RWPE1 (cell line): ENCODE measurements around the gene ANGEL1.

ENCODE experiments used
- CTCF ChIA-PET: fragments of 350-600 bp; sonication (Branson Sonifier 250); formaldehyde crosslinking; extraction: SDS; loops from one replicate; lab custom pipeline; 2021; lab: Yijun Ruan, JAX
- POLR2A ChIA-PET: fragments of 400-600 bp; formaldehyde crosslinking; extraction: SDS; loops from one replicate; lab custom pipeline; 2020; ENCODE audit warnings: antibody characterized with exemption; ENCODE audit not compliant: low non-redundant PET; lab: Yijun Ruan, JAX
- DNase-seq: peaks from one replicate; pipeline ENCODE4 v3.0.0; 2012; ENCODE audit warnings: low spot score
- H3K27ac ChIP-seq: fragments of 450-650 bp; 2 replicates; pipeline ENCODE4 v1.5.1; 2017
- TF ChIP-seq, protein P1 (sequence below): fragments of 450-650 bp; conservative IDR thresholded peaks from 2 replicates; pipeline ENCODE4 v1.5.1; 2017; ENCODE audit warnings: low read depth, mild to moderate bottlenecking

Gene ANGEL1

DNA sequence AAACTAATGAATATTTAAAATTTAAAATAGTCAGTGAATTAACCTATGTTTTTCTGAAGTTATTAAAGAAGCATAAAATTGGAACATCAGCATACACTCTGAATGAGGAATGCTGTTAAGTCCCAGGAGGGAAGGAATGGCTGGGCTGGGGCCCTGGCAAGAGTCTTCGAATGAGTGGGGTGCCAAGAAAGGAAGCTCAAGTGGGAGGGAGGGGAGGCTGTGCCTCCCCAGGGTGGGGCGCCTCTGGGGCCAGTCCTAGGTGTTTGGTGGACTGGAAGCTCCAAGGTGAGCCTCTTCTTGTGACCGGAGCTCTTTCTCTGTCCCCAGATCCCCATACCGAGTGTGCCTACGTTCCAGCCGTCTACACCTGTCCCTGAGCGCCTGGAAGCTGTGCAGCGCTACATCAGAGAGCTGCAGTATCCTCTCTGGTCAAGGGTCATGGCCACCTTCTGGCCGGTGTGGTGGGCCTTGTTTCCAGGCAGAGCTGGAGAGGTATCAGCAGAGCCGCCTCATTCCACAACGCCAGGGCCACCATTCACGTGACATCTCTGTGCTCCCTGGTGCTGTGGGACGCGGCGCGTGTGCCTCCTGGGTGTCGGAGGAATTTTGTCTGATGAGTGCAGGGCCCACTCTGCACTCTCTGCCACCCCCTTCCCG, 42.9 kb downstream of the ANGEL1 start:
- DNase-seq: no peak
- TF ChIP-seq, protein P1, sequence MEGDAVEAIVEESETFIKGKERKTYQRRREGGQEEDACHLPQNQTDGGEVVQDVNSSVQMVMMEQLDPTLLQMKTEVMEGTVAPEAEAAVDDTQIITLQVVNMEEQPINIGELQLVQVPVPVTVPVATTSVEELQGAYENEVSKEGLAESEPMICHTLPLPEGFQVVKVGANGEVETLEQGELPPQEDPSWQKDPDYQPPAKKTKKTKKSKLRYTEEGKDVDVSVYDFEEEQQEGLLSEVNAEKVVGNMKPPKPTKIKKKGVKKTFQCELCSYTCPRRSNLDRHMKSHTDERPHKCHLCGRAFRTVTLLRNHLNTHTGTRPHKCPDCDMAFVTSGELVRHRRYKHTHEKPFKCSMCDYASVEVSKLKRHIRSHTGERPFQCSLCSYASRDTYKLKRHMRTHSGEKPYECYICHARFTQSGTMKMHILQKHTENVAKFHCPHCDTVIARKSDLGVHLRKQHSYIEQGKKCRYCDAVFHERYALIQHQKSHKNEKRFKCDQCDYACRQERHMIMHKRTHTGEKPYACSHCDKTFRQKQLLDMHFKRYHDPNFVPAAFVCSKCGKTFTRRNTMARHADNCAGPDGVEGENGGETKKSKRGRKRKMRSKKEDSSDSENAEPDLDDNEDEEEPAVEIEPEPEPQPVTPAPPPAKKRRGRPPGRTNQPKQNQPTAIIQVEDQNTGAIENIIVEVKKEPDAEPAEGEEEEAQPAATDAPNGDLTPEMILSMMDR: no peak
- no peak overlapping the region for H3K27ac ChIP-seq
- ChIA-PET POLR2A (no interaction called here), CTCF (no interaction called here)

DNA sequence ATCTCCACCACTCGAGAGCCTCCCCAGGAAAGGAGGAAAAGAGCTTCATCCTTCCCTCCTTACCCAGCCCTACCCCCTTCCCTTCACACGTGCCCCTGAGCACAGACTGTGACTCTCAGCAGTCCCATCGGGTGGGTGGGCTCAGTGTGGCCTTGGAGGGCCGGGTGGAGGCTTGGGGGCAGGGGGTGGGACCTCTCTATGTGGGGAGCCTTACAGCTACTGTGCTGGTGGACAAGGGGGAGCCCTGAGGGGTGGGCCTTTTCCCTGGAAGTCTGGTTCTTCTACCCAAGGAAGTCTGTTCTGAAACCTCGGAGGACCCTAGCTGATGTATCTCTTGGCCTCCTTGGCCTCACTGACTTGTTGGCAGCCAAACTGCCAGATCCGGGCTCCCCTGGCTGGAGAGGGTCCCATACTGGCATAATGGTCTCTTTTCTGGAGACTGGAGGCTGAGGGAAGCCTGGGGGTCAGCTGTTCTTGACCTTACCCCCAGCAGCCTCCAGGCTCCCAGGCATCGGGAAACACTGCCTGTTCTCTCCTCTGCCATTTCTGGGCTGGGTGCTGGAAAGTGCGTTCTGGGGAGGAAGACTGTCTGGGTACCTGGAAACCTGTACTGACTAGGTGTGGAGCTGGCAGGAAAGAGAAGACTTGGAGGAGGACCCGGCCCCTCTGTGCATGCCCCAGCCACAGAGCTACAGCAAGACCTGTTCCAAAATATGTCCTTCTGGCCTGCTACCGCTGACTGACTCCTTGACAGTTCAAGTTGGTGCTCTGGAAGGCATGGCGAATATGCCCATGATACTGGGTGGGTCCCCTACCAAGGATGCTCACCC, 43.8 kb downstream of the ANGEL1 start:
- CTCF ChIA-PET: interaction anchor here (0.9 kb wide), 1 partner anchor 39 kb away, joined by 3 read pairs; no protein-coding TSS in a partner anchor
- DNase-seq: no peak
- no peak overlapping the region for H3K27ac ChIP-seq
- TF ChIP-seq, protein P1: no peak
- POLR2A ChIA-PET: no interaction called here

GRCh38 chr14:76767681-76768656, 44.7 kb downstream of the ANGEL1 start:
- H3K27ac ChIP-seq: no peak overlapping the region
- no peak for DNase-seq
- CTCF ChIA-PET: interaction anchor here (0.5 to 0.9 kb wide), 2 partner anchors 38 to 313 kb away, joined by 3 read pairs; no protein-coding TSS in a partner anchor
- POLR2A ChIA-PET: no interaction called here
- TF ChIP-seq, protein P1: no peak

DNA sequence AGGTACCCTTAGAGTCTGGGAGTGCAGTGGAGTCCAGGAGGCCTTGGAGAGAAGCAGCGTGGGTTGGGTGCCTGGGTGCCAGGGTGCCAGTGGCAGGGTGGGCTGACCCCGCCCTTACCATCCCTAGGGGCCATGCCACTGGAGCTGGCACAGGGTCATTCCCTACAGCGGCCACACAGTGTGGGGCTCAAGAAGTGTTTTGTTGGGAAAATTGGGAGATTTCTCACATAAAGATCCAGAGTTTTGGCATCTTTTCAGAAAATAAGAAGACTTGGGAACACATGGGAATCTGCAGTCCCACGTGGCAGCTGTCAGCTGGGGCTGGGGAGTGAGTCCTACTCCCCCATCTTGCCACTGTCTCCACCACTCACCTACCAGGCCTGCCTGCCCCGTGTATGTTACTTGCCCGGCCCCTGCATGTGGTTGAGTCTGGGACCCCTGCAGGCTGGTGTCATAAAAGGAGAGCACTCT, 47.2 kb downstream of the ANGEL1 start:
- TF ChIP-seq, protein P1: no peak
- no peak overlapping the region for H3K27ac ChIP-seq
- POLR2A ChIA-PET: no interaction called here

GRCh38 chr14:76763096-76764041, 49.3 kb downstream of the ANGEL1 start:
- TF ChIP-seq, protein P1: no peak
- POLR2A ChIA-PET: no interaction called here
- DNase-seq: no peak
- CTCF ChIA-PET: no interaction called here
- no peak overlapping the region for H3K27ac ChIP-seq

More for the DNA sequence above, 47.2 kb downstream of the ANGEL1 start:
- CTCF ChIA-PET: interaction anchor here (0.5 kb wide), 1 partner anchor 72 kb away, joined by 4 read pairs; no protein-coding TSS in a partner anchor
- no peak for DNase-seq
